RPMI8226 (cell line): Measurements from ENCODE around the gene LNX1.

Experiments used
- DNase-seq: peaks from one replicate; pipeline ENCODE4 v3.0.0-alpha.2; 2015

Gene LNX1

DNA sequence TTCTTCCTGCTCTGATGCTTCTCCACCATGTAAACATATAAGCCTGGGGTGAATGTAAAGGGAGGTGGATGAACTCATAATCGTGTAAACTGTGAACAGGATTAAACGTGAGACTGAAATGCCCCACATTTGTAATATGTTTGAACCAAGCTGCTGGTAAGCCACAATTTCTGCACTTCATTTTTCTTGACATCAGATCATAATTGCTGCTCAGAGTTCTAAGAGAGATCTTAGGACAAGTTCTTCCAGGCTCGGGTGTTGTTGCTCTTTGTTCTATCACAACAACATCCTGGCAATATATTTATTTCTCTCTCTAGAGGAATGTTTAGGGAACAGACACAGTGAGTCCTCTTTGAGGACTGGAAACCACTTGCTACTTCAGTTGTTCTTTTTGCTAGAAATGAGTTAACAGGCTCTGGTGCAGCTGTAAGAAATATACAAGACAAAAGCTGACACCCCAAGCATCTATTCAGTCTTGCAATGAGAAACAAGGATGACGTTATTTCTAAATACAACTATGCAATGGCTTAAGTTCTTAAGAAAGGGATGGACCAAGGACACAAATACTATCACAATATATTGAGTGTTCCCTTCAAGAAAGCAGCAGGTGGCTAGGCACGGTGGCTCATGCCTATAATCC lies 59.6 kb downstream of the LNX1 start:
- no peak for DNase-seq

DNA sequence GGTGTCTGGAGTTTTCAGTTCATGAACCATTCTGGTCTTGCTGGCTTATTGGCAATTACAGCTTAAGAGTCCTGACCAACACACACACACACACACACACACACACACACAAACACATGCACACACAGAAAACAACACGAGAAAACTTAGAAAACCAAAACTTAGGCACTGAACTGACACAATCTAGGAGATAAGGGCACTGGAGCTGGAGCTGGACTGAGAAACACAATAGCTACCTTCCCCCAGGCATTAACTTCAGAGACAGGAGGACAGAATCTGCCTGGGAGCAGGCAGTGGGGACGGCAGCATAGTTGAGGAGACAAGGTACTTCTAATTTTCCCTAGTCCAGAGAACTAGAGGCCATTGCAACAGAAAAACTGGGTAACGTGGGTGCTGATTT lies 62.3 kb downstream of the LNX1 start:
- no peak for DNase-seq

GRCh38 chr4:53527930-53528329 lies 63.4 kb downstream of the LNX1 start:
- DNase-seq = no peak

GRCh38 chr4:53527326-53527725 lies 64.0 kb downstream of the LNX1 start:
- DNase-seq = no peak

- no peak for DNase-seq
These were observed 69.0 kb downstream of the LNX1 start for GRCh38 chr4:53522334-53522733.

- no peak for DNase-seq
These were observed 71.2 kb downstream of the LNX1 start for GRCh38 chr4:53520116-53520515.

DNA sequence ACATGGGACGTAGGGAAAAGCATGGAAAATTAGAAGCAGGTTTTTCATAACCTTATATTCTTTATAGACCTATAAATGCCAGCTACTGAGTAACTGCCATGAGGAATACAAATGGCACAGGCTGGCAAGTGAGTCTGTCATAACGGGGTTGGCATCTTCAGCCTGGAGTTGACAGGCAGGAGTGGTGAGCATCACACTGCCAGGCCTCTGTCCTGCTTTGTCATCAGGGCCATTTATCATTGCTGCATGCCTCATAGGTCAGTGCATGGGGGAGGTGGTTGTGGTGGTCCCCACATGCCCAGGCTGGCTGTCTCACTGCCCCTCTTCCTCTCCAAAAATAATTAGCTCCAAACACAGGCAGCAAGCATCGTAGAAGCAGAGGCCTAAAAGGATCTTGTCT lies 72.5 kb downstream of the LNX1 start:
- no peak for DNase-seq

- no peak for DNase-seq
These were observed 76.2 kb downstream of the LNX1 start for GRCh38 chr4:53515076-53515475.

GRCh38 chr4:53514509-53514908 lies 76.8 kb downstream of the LNX1 start:
- DNase-seq = no peak

DNA sequence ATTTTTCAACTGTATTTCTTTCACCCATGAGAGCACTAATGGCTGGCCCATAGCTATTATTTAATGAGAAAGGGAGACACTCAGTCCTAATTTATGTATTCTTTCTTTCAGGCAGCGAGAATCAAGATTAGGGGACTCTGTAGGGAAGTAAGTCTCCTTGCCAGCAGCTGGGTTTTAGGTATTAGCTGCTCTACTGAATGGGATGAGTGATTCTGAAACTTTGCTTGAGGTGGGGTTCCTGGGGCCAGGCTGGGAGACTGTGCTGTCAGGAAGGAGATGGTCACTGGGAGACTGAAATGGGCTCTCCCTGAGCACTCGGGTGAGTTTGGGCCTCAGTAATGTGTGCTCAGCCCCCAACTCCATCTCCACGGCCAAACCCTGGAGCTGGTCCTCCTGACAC lies 78.7 kb downstream of the LNX1 start:
- no peak for DNase-seq

DNA sequence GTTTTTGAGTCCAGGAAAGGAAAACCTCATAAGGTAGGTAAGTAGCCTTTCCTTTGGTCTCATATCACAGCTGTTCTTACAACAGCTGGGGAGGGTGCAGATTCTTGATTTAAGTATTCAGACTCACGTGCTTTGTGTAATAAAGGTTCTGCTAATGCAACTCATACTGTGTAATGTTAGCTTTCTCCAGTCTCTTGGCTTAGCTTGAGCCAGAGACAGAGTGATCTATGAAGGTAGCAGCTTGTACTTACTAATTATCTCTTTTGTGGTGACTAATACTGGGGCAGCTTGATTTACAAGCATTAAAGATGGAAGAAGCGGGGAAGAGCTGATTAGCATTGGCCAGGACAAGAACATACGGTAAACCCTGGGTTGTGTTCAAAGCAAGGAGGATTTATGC lies 80.3 kb downstream of the LNX1 start:
- no peak for DNase-seq

GRCh38 chr4:53510321-53510720 lies 81.0 kb downstream of the LNX1 start:
- no peak for DNase-seq

DNA sequence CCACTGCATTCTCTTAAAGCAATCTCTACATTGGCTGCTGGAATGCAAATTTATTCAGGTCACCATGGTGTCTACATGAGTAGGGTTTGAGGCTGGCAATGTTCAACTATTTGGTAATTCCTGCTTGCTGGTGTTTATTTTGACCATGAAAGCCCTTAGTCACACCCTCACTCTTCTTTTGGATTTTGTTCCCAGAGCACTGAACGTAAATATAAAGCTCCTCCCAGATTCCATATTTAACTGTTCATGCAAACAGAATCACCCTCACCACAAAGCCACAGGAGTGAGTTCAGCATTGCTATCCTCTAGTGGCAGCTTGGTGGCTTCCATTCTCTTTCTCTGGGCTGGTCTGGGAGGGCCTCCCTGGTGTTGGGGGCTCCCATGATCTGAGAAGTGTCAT lies 82.8 kb downstream of the LNX1 start:
- DNase-seq = no peak

- peak; percentile 58 for DNase-seq
These were observed 83.5 kb downstream of the LNX1 start for GRCh38 chr4:53507671-53508286.

DNA sequence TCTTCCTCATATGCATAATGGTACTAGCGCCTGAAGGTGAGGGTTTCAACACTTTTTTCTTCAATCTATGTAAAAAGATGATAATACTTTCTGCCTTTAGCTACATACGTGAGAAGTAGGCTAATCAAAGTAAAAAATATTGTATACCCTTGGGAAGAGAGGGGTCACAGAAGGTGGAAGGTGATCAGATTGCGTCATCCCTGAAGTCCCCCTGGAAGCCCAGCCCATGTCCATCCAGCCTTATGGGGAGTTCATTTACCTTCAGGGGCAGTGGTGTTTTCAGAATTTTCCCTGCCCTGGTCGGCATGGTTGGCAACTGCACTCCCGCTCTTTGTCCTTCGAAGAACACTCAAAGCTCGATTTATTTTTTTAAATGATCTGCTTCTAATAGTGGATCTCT lies 84.2 kb downstream of the LNX1 start:
- DNase-seq = no peak

DNA sequence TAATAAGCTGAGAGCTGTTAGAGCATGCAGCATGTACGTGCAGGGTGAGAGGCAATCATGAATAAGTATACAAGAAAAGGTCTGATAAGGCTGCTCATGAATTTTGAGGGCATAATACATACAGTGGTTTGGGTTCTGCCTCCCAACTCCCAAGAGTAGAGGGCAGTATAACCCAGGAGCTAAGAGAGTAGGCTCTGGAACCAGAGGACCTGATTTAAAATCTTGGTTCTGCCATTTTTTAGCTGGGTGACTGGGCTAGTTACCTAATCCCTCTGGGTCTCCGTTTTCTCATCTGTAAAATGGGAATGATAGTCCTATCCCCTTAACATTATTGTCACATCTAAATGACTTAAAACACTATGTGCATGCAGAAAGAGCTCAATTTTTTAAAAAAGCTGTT lies 85.3 kb downstream of the LNX1 start:
- no peak for DNase-seq

- DNase-seq = no peak
These were observed 89.2 kb downstream of the LNX1 start for GRCh38 chr4:53502094-53502493.

GRCh38 chr4:53501561-53501960 lies 89.7 kb downstream of the LNX1 start:
- DNase-seq = no peak

GRCh38 chr4:53500546-53500945 lies 90.7 kb downstream of the LNX1 start:
- DNase-seq = no peak

GRCh38 chr4:53499791-53500190 lies 91.5 kb downstream of the LNX1 start:
- DNase-seq = no peak

DNA sequence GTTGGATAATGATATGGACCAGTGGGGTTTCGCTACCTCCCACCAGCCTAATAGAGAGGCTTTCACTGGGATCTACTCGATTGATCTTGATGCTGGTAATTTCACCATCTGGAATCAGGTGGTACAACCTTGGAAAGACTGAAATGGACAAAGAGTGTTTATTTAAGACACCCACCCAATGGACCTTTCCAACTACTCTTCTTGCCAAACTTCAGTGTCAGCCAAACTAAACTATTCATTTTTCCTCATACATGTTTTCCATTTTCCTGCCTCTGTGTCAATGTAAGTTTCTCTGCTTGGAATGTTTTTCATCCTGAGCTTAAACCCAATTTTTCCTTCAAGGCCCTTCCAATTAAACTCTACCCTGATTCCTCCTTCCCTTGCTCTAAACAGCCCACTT lies 92.6 kb downstream of the LNX1 start:
- DNase-seq = no peak

DNA sequence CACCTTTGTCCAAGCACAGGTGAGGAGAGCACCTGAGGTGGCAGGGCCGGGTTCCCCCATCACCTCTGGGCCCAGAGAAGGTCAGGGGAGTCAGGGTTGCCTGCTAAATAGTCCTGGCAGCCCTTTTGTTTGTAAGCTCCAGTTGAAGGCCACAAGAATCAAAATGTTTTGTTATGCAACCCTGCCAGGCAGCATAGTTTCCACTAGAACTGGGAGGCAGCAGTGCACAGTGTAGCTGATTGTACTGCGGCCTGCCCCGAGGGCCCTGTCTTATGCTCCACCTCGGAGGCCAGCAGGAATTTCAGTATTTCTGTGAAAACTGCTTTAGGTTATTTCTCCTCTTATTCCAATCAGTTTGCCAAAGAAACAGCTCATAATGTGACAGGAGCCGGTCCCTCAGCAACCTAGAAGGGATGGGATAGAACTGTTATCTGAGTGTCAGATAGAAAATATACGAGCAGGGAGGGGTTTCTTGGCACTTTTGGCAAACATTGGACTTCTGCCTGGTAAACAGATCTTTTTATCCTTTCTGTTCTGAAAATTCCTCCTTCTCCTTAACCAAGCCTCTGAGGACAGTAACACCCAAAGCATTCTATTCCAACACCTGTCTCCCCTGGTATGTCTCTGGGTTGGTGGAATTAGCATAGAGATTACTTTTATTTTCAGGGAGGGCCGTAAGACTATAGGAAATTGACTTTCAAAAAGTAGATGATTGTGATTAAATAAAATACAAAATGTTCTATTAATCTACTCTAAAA lies 93.6 kb downstream of the LNX1 start:
- DNase-seq = no peak

GRCh38 chr4:53494851-53495250 lies 96.4 kb downstream of the LNX1 start:
- DNase-seq = no peak

- DNase-seq = peak; percentile 18
These were observed 100.2 kb downstream of the LNX1 start for GRCh38 chr4:53490965-53491622.
